ENCODE results near the gene TIAM2.

Gene TIAM2

GRCh38 chr6:154995254-154996015 lies at the start of gene TIAM2:
Gene TIAM2, plus strand, starts transcription at chr6:154995315. Its CDS starts 133,909 bp downstream, at chr6:155129224.
- no peak for TF ChIP-seq CTCF (IDR thresholded peaks at IDR 0.05; ENCODE audit: insufficient read depth, low read length, missing control alignments)
- no peak for DNase-seq (ENCODE audit: low read depth, low spot score)
- POLR2A ChIA-PET = no interaction called here
- peak within 1 kb of the TSS; percentile 78 for H3K4me3 ChIP-seq (ENCODE audit: low read depth, low read length)
- CTCF ChIA-PET = interaction anchor here (0.9 to 1.0 kb wide), 2 partner anchors 20 to 177 kb away, joined by 3 to 4 read pairs; no protein-coding TSS in a partner anchor

- DNase-seq (ENCODE audit: low read depth, low spot score) = no peak
- H3K4me3 ChIP-seq (ENCODE audit: low read depth, low read length) = no peak overlapping the region
- no peak for TF ChIP-seq CTCF (IDR thresholded peaks at IDR 0.05; ENCODE audit: insufficient read depth, low read length, missing control alignments)
- ChIA-PET CTCF (no interaction called here), POLR2A (no interaction called here)
Measured at GRCh38 chr6:154950979-154951344, 44.2 kb upstream of the TIAM2 start.

- no peak for TF ChIP-seq CTCF (IDR thresholded peaks at IDR 0.05; ENCODE audit: insufficient read depth, low read length, missing control alignments)
- ChIA-PET POLR2A (no interaction called here), CTCF (no interaction called here)
- no peak overlapping the region for H3K4me3 ChIP-seq (ENCODE audit: low read depth, low read length)
- DNase-seq (ENCODE audit: low read depth, low spot score) = no peak
Measured at GRCh38 chr6:154951345-154952200, 43.5 kb upstream of the TIAM2 start.

- POLR2A ChIA-PET = no interaction called here
- CTCF ChIA-PET = interaction anchor here (1.0 to 1.2 kb wide), 2 partner anchors 21 to 25 kb away, joined by 3 to 6 read pairs; no protein-coding TSS in a partner anchor
- H3K4me3 ChIP-seq (ENCODE audit: low read depth, low read length) = no peak overlapping the region
- DNase-seq (ENCODE audit: low read depth, low spot score) = no peak
- no peak for TF ChIP-seq CTCF (IDR thresholded peaks at IDR 0.05; ENCODE audit: insufficient read depth, low read length, missing control alignments)
Measured at GRCh38 chr6:154953644-154954043, 41.5 kb upstream of the TIAM2 start.

GRCh38 chr6:154954347-154954746 lies 40.8 kb upstream of the TIAM2 start:
- TF ChIP-seq CTCF (IDR thresholded peaks at IDR 0.05; ENCODE audit: insufficient read depth, low read length, missing control alignments) = no peak
- DNase-seq (ENCODE audit: low read depth, low spot score) = no peak
- CTCF ChIA-PET = no interaction called here
- POLR2A ChIA-PET = no interaction called here
- H3K4me3 ChIP-seq (ENCODE audit: low read depth, low read length) = no peak overlapping the region

Data from AG04449 (cell line).